Loucy (cell line): Measurements from ENCODE around the gene C2orf92.

Experiments used
- H2AFZ ChIP-seq: fragments of 200-600 bp; sonication (generic); 2 replicates; pipeline ENCODE4 v1.6.0; 2016; ENCODE audit warnings: antibody characterized with exemption, mild to moderate bottlenecking, low read length, moderate library complexity
- H3F3A ChIP-seq: fragments of 200-600 bp; 2 replicates; pipeline ENCODE4 v1.6.0; 2016; ENCODE audit warnings: antibody characterized with exemption, low read depth, mild to moderate bottlenecking
- H3K27me3 ChIP-seq: fragments of 200-600 bp; sonication (generic); 2 replicates; pipeline ENCODE4 v1.6.1; 2014; ENCODE audit warnings: low read length, mild to moderate bottlenecking; ENCODE audit not compliant: insufficient read depth, poor library complexity, severe bottlenecking
- H3K36me3 ChIP-seq: fragments of 200-600 bp; sonication (generic); 2 replicates; pipeline ENCODE4 v1.6.1; 2016; ENCODE audit warnings: low read length; ENCODE audit not compliant: insufficient read depth
- H3K4me1 ChIP-seq: fragments of 200-600 bp; sonication (generic); 2 replicates; pipeline ENCODE4 v1.5.1; 2014; ENCODE audit warnings: low read length, mild to moderate bottlenecking; ENCODE audit not compliant: insufficient read depth, poor library complexity, severe bottlenecking
- H3K4me2 ChIP-seq: fragments of 200-600 bp; sonication (generic); 2 replicates; pipeline ENCODE4 v1.6.0; 2014; ENCODE audit warnings: antibody characterized with exemption, low read length, low read depth, mild to moderate bottlenecking; ENCODE audit not compliant: poor library complexity, severe bottlenecking
- H3K4me3 ChIP-seq: fragments of 200-600 bp; sonication (generic); 2 replicates; pipeline ENCODE4 v1.5.1; 2014; ENCODE audit warnings: low read length, mild to moderate bottlenecking, mixed read lengths; ENCODE audit not compliant: poor library complexity, severe bottlenecking
- H3K79me2 ChIP-seq: fragments of 200-600 bp; sonication (generic); 2 replicates; pipeline ENCODE4 v1.6.1; 2014; ENCODE audit warnings: low read length; ENCODE audit not compliant: insufficient read depth
- H3K9ac ChIP-seq: fragments of 200-600 bp; sonication (generic); 2 replicates; pipeline ENCODE4 v1.6.0; 2014; ENCODE audit warnings: mild to moderate bottlenecking, low read depth, low read length, moderate library complexity; ENCODE audit not compliant: poor library complexity, severe bottlenecking
- H3K9me2 ChIP-seq: fragments of 200-600 bp; sonication (generic); replicated peaks from 2 replicates; pipeline ENCODE4 v1.6.1; 2016; ENCODE audit warnings: low read depth, low read length, mixed read lengths
- H3K9me3 ChIP-seq: fragments of 200-600 bp; sonication (generic); 2 replicates; pipeline ENCODE4 v1.6.1; 2014; ENCODE audit warnings: mild to moderate bottlenecking, antibody characterized with exemption, low read length, low read depth; ENCODE audit not compliant: insufficient read depth
- H4K20me1 ChIP-seq: fragments of 200-600 bp; sonication (generic); 2 replicates; pipeline ENCODE4 v1.6.0; 2014; ENCODE audit warnings: antibody characterized with exemption, low read length, mild to moderate bottlenecking; ENCODE audit not compliant: insufficient read depth, poor library complexity, severe bottlenecking
- EZH2phosphoT487 ChIP-seq: fragments of 200-600 bp; IDR thresholded peaks from 2 replicates; pipeline ENCODE4 v1.6.1; 2018; ENCODE audit warnings: antibody characterized with exemption, mild to moderate bottlenecking, moderate library complexity, borderline replicate concordance
- TF ChIP-seq, protein P1 (sequence below): fragments of 200-600 bp; sonication (generic); conservative IDR thresholded peaks from 2 replicates; pipeline ENCODE4 v1.5.1; 2014; ENCODE audit warnings: mild to moderate bottlenecking, antibody characterized with exemption, low read length

C2orf92 gene

GRCh38 chr2:97662895-97663625 is 6.5 kb upstream of the C2orf92 start:
- peaks cover 6% of the 10 kb centered on the region; the same call in 1 of the 2 replicates for H3K36me3 ChIP-seq
- no peaks in the 10 kb centered on the region for H3K27me3 ChIP-seq
- peaks cover 18% of the 10 kb centered on the region for H4K20me1 ChIP-seq
- no peaks in the 10 kb centered on the region for H3K9me2 ChIP-seq
- H3K9ac ChIP-seq, result peak overlapping the region; percentile 84
- H3K4me2 ChIP-seq, result peak overlapping the region; percentile 91
- peaks cover 46% of the 10 kb centered on the region for H3K79me2 ChIP-seq
- TF ChIP-seq, protein P1, sequence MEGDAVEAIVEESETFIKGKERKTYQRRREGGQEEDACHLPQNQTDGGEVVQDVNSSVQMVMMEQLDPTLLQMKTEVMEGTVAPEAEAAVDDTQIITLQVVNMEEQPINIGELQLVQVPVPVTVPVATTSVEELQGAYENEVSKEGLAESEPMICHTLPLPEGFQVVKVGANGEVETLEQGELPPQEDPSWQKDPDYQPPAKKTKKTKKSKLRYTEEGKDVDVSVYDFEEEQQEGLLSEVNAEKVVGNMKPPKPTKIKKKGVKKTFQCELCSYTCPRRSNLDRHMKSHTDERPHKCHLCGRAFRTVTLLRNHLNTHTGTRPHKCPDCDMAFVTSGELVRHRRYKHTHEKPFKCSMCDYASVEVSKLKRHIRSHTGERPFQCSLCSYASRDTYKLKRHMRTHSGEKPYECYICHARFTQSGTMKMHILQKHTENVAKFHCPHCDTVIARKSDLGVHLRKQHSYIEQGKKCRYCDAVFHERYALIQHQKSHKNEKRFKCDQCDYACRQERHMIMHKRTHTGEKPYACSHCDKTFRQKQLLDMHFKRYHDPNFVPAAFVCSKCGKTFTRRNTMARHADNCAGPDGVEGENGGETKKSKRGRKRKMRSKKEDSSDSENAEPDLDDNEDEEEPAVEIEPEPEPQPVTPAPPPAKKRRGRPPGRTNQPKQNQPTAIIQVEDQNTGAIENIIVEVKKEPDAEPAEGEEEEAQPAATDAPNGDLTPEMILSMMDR, result no peak
- no peak for TF ChIP-seq EZH2phosphoT487
- H3F3A ChIP-seq, result no peaks in the 10 kb centered on the region
- H3K4me1 ChIP-seq, result peaks cover 31% of the 10 kb centered on the region
- peak overlapping the region; percentile 26 for H2AFZ ChIP-seq
- H3K4me3 ChIP-seq, result peak overlapping the region; percentile 89
- no peaks in the 10 kb centered on the region for H3K9me3 ChIP-seq

DNA sequence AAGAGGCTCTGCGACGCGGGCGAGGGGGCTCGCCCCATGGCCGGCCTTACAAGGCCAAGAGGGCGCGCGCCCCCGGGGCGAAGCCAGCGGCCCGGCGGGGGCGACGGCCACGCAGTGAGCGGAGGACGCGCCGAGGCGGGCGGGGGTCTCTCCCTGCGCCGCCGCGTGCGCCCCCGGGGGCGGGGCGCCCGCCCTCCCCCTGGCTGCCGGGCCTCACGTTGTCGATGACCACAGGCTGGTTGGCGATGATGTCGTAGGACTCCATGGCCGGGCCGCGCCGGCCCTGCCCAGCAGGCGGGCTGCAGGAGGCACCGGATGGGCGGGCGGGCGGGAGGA is 5.9 kb upstream of the C2orf92 start:
- H2AFZ ChIP-seq, result peak overlapping the region; percentile 26
- TF ChIP-seq, protein P1, result no peak
- no peak for TF ChIP-seq EZH2phosphoT487
- peak overlapping the region; percentile 91 for H3K4me2 ChIP-seq
- H3K79me2 ChIP-seq, result peaks cover 46% of the 10 kb centered on the region
- peaks cover 18% of the 10 kb centered on the region for H4K20me1 ChIP-seq
- no peaks in the 10 kb centered on the region for H3K27me3 ChIP-seq
- peak overlapping the region; percentile 89 for H3K4me3 ChIP-seq
- H3K9me3 ChIP-seq, result no peaks in the 10 kb centered on the region
- no peaks in the 10 kb centered on the region for H3F3A ChIP-seq
- H3K9ac ChIP-seq, result peak overlapping the region; percentile 84
- H3K4me1 ChIP-seq, result peaks cover 31% of the 10 kb centered on the region
- H3K9me2 ChIP-seq, result no peaks in the 10 kb centered on the region
- peaks cover under 1% of the 10 kb centered on the region; the same call in 1 of the 2 replicates for H3K36me3 ChIP-seq

- Histone ChIP-seq H3K27me3 (no peaks in the 10 kb centered on the region), H3K4me3 (peak within 1 kb of the TSS; percentile 89), H3K9me2 (no peaks in the 10 kb centered on the region), H3K9me3 (no peaks in the 10 kb centered on the region), H3K79me2 (peaks cover 46% of the 10 kb centered on the region), H3K4me2 (peak within 1 kb of the TSS; percentile 91), H3K36me3 (no peaks in the 10 kb centered on the region; the same call in 1 of the 2 replicates), H3K4me1 (peaks cover 31% of the 10 kb centered on the region), H3K9ac (peak within 1 kb of the TSS; percentile 84), H2AFZ (peak within 1 kb of the TSS; percentile 94), H3F3A (no peaks in the 10 kb centered on the region), H4K20me1 (peaks cover 18% of the 10 kb centered on the region)
- no peak for TF ChIP-seq EZH2phosphoT487
- TF ChIP-seq, protein P1, result peak; percentile 71
These were observed 5.4 kb upstream of the C2orf92 start, which contains the start of gene ACTR1B for GRCh38 chr2:97663962-97664635. ACTR1B (minus strand) TSS chr2:97664044; CDS start chr2:97663890, 154 bp downstream.
